ENCODE data around the gene GPSM3.
"Not testable (repeated sequence)": the region's sequence is repeated elsewhere in the genome, so short reads cannot be mapped to it uniquely, and the experiment has no call there.

GPSM3 gene, protein sequence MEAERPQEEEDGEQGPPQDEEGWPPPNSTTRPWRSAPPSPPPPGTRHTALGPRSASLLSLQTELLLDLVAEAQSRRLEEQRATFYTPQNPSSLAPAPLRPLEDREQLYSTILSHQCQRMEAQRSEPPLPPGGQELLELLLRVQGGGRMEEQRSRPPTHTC
- total RNA-seq, result 104 to 127 reads per million in 2 donors

DNA sequence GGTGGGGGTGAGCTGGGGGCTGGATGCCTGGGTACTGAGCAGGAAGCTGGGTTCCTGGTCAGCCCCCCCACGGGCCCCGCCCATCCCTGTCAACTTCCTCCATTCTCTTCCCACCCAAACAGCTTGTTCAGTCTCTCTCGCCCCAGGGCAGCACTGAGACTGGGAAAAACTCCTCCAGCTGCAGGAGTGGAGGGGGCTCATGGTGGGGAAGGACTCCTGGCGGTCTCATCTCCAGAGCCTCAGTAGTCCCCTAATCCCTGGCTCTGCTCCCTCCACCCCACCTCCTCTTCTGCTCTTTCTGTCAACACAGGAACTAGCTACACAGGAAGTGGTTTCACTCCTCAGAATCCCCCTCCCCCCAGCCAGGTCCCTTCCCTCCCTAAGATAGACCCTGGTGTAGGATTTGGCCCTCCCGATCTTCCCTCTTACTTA is at the start of gene GPSM3:
GPSM3 (minus strand) TSS at position 36 of the 432 bp plus-strand sequence. CDS start 130 bp downstream, outside the sequence.
- DNase-seq, result peak in 4 of 5 experiments; percentile 13 to 86 (median 50)

DNA sequence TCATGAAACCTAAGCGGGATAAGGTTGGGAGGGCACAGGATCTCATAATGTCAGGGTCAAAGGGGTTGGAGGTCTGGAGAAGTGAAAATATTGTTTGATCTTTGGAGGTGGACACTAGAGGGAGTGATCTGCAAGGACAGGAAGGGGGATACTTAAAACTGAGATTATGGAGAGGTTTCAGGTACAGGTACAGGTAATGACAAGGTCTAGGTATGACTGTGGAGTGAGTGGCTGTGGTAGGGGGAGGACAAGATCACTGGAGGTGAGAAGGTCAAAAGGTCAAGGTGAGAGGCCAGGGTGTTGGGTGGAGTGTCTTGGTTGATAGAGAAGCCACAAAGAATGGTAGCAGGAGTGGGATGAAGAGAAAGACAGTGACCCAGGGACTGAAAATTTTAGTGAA is 48.2 kb upstream of the GPSM3 start:
- no peak for DNase-seq

DNA sequence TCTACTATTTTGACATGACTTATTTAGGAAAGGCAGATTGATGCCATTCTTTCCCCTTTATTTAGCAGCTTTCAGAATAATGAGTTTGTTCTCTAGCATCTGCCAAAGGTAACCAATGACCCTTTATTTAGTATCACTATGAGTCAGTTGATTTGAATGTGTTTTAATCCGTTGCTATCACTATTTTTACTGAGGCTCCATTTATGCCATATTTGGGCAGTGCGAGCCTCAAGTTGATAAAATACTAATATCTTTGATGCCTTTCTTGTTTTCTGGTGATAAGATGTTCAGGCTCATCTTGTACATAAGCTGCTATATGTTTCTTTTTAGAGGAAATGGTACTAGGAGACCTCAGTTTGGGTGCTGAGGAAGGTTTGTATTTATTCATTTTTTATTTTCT is 47.0 kb upstream of the GPSM3 start:
- no peak for DNase-seq

DNA sequence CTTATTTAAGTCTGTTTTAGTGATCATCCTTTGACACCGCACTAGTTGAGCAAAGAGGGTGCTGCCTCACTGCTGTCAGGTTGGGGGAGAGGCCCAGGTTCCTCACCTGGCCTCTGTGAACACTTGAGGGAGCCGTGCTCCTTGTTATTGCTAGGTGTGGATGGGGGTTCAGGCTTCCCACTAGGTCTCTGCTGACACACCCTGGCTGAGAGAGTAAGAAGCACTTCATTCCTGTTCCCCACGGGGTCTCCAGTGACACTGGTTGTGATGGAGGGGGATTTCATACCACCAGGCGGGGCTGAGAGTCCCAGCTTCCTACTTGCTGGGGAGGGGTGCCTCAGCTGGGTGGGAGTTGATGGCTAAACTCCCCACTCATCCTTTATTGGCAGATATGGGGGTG is 42.5 kb upstream of the GPSM3 start:
- peak in 1 of 5 experiments; percentile 14 for DNase-seq

DNA sequence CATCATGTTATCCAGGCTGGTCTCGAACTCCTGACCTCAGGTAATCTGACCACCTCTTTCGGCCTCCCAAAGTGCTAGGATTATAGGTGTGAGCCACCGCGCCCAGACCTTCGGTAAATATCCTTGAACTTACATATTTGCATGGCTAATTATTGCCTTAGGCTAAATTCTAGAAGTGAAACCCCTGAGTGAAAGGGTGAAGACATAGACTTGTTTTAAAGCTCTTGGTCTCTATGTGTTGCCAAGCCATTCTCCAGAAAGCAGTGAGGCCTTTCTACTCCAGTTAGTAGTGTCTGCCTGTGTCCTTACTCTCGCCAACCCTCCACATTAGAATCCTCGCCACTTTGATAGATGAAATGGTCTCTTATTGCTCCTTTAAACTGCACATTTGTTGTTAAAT is 34.0 kb upstream of the GPSM3 start:
- no peak for DNase-seq

DNA sequence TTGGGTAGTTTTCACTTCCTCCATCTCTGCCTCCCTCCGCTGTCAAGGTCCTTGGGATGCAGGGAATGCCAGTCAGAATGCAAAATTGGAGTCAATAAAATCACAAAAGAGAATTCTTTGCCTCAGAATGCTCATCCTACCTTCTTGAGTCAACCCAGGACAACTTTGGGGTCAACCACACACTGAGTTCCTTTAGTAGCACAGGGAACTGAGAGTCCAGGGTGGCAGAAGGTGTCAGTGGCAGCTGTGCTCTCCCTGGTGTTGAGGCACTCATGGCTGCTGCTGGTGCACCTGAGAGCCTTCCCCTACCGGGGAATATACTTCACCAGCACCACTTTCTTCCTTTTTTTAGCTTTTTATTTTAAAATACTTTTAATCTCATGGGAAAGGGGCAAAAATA is 32.3 kb upstream of the GPSM3 start:
- DNase-seq, result no peak

DNA sequence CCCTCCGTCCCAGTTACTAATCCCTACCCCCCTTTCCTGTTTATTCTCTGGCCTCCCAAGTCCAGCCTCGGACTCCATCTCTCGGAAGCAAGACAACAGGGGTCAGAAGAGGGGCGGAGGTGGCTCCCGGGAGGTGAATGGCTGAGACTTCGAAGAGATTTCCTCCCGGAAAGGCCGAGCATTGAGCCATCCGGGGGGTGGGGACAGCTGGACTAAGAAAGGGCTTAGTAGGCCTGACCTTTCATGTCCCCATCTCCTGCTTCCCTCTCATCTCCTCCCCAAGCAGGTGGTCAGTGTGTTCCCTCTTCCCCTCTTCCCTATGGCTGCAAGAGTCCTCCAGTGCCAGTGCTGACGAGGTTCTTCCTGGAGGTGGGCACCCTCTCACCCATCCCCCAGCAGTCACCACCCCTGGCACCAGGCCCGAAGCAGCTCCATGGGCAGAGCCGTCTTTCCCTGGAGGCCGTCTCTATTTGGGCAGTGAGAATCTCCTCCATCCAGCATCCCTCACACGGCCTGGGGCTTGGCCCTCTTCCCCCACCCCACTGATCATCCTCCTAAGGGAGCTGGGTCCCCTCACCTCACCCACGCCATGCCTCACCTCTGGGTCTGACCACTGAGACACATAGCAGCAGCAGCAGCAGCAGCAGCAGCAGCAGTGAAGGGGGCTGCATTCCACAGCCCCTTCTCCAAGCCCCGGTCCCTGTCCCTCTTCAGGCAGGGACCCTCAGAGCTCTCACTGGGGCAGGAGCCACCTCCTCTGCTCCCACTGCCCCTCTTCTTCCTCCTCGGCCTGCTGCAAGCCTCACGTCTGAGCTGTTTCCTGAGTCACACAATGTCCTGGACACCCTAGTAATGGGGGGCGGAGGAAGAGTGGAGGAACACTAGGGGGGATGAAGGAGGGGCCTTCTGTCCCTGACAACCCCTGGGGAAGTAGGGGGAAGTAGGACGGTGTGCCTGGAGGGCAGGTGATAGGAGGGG is 31.1 kb upstream of the GPSM3 start, which contains the start of gene NOTCH4:
NOTCH4 (minus strand) TSS at position 810 of the 978 bp plus-strand sequence; CDS start at position 671, 139 bp downstream.
- no peak for DNase-seq

DNA sequence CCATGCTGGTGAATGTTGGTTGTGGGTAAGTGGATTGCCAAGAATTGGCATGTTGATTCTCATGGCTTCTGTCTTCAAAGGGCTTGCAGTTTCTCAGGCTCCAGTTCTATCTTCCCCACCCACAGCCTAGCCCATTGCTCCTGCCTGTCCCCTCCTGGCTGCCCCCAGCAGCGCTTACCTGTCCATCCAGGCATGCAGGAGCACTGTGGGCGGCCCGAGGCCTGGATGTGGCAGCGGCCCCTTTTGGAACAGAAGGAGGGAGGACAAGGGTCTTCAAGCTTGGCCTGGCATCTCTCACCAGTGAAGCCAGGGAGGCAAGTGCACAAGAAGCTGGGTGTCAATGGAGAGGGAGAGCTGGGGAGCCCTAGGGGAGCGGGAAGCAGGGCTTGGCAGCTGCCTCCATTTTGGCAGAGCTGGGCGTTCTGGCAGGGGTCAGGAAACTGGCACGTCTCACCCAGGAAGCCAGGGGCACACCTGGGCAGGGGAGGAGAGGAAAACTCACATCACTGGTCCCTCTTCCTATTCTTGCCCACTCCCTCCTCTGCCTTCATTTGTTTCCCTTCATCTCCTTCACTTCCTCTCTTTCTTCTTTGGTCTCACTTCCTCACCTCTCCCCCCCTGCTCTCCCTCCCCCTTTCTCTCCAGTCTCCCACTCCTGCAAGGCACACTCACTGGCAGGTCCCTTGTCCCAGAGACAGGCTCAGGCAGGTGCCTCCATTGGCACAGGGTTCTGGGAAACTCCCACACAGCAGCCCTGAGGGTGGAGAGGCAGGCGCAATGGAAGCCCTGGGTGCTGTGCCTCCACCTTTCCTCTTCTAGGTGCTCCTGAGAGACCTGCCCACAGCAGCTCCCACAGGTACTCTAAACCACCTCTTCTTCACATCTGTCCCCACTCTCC is 30.1 kb upstream of the GPSM3 start:
- DNase-seq, result no peak

DNA sequence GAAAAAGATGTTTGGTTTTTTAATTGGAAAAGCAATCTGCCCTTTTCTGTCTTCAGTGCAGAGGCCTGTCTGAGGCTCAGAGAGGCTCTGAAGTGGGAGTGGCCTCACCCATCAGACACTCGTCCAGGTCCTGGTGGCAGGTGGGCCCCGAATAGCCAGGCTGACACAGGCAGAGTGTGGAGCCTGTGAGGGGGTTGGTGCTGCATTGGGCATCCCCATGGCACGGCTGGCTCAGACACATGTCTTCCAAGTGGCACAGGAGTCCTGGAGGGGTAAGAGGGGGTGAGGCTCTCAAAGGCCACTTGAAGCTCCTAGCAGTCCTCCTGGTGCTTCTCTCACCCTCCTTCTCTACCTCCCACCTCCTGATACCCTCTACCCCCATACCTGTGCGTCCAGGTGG is 27.6 kb upstream of the GPSM3 start:
- DNase-seq, result no peak

DNA sequence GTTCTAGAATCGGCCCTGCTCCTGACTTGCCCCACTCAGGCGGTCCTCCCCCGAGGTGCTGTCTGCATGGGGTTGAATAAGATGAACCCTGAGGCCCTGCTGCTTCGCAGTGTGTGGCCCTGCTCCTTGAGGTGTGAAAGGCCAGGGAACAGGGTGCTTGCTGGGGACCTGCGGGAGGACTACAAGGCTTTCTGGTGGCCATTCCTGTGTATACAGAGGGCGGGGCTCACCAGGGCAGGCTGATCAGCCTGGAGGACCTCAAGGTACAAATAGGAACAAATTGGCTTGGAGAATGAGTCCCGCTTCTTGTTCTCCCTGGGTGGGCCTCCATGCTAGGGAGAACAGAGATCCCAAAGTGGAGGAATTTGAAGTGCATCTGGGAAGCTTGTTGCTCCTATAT is 25.7 kb upstream of the GPSM3 start:
- DNase-seq, result no peak

DNA sequence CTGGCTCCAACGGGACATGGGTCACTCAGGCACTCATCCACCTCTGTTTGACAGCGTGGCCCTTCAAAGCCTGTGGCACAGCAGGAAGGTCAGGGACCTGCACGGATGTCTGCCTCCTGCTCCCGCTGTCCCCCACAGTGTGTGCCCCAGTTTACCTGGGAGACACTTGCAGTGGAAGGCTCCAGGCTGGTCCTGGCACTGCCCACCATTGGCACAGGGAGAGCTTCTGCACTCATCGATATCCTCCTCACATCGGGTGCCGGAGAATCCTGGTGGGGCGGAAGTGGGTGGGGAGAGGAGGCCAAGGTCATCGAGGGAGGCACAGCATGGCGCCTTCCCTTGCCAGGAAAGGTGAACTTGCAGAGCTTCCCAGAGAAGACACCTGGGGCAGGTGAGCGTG is 24.6 kb upstream of the GPSM3 start:
- no peak for DNase-seq

DNA sequence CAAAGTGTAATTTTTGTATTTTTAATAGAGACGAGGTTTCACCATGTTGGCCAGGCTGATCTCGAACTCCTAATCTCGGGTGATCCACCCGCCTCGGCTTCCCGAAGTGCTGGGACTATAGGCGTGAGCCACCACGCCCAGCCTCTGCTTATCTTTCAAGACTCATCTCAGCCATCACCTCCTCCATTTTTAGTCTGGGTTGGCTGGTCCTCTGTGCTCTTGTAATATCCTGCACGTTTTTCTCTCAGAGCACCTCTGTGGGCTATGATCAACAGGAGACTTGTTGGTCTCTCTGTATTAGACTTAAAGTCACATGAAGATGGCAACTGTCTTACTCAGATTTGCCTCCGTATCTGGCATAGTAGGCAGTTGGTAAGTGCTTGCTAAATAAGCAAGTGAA is 23.8 kb upstream of the GPSM3 start:
- DNase-seq, result no peak

DNA sequence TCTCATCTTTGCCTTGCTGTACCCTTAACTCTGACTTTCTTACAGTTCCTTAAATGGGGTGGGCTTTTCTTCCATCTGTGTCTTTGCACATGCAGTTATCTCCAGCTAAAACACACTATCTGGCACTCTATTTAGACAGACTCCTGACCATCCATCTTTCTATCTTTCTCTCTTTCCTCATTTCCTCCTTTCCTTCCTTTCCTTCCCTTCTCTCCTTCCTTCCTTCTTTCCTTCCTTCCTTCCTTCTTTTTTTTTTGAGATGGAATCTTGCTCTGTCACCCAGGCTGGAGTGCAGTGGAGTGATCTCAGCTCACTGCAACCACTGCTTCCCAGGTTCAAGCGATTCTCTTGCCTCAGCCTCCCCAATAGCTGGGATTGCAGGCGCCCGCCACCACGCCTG is 23.2 kb upstream of the GPSM3 start:
- DNase-seq, result no peak

DNA sequence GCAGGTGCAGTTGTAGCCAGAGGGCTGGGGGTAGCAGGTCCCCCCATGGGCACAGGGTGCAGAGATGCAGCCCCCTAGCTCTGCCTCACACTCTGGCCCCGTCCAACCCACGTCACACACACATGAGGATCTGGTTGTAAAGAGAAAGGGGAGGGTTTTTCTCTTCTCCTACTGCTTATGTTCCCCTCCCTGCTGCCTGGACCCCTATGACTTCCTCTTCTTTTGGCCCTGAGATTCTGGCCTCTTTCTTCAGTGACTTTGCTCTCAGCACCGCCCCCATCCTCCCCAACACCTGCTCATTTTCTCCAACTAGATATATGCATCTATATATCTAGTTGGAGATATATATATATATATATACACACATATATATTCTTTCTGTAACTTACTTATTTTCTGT is 21.7 kb upstream of the GPSM3 start:
- no peak for DNase-seq

DNA sequence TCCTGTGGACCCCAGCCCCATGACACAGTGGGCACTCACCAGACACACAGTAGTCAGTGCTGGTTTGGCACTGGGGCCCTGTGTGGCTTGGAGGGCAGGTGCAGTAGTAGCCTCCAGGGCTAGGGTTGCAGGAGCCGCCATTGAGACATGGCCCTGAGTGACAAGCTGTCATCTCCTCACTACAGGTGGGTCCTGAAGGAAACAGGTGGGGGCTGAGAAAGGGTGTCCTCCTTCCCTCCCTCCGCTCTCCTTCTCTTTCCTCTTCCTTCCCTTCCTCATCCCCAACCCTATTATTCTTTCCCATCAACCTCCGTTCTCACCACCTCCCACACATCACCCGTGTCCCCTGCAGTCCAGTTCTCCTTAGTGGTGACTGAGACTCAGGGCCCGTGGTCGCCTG is 21.2 kb upstream of the GPSM3 start:
- no peak for DNase-seq

DNA sequence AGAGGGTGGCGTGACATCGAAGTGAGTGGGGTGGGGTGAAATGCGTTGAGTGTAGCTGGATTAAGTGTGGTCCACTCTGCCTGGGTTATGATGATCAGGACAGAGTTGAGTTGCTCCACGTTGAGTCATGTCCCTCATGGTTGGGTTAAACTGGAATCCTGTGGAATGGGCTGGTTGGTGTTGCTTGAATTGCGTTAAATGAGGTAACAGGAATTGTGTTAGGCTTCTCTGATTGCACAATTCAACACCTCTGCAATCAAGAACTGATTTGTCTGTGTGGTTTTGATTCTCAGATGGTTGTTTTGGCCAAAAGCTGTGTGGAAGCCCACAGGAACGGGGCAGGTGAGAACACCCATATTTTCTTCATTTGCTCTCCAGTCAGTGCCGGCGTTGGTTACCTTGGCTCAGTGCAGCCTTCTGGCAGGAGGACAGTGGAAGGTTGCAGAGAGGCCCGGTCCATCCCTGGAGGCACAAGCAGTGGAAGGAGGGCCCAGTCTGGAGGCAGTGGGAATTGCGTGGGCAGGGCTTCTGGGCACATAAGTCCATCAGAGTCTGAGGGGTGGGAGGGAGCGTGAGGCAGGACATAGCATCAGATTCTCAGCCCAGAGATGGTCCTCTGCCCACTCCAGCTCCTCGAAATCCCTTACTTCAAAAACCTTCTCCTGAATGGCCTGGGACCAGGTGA is 19.8 kb upstream of the GPSM3 start:
- DNase-seq, result no peak

DNA sequence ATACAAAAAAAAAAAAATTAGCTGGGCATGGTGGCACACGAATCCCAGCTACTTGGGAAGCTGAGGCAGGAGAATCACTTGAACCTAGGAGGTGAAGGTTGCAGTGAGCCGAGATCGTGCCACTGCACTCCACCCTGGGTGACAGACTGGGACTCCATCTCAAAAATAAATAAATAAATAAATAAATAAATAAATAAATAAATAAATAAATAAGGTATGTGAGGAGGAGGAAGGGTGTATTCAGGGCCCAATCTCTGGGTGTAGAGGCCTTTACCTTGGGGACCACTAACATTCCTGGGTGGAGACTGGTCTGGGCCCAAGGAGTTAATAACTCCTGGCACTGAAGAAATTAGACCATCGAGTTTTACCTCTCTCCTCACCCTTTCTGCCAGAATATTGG is 19.0 kb upstream of the GPSM3 start:
- DNase-seq, result not testable (repeated sequence)

DNA sequence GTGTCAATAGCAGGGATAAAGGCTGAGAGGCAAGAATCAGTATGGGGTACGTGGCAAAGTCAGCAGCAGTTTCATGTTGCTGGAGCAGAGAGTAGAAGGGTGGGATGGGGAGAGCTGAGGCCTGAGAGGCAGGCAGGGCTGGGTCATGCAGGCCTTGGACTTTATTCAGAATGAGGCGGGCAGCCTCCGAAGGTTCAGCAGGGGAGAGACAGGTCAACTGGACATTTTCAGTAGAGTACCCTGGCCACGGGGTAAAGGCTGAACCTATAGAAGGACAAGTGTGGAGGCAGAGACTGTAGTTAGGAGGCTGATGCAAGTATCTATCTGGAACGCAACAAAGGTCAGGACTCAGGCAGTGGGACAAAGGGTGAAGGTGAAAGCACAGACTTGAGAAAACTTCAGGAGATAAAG is 17.8 kb upstream of the GPSM3 start:
- no peak for DNase-seq

DNA sequence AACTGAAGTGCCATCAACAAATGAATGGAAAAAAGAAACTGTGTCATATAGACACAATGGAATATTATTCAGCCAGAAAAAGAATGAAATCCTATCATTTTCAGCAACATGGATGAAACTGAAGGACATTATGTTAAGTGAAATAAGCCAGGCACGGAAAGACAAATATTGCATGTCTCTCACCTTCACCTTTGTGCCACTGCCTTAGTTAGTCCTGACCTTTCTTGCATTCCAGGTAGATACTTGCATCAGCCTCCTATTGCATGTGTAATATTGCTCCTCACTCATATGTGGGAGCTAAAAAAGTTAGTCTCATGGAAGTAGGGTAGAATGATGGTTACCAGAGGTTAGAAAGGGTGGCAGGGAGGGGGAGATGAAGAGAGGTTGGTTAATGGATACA is 16.6 kb upstream of the GPSM3 start:
- no peak for DNase-seq

DNA sequence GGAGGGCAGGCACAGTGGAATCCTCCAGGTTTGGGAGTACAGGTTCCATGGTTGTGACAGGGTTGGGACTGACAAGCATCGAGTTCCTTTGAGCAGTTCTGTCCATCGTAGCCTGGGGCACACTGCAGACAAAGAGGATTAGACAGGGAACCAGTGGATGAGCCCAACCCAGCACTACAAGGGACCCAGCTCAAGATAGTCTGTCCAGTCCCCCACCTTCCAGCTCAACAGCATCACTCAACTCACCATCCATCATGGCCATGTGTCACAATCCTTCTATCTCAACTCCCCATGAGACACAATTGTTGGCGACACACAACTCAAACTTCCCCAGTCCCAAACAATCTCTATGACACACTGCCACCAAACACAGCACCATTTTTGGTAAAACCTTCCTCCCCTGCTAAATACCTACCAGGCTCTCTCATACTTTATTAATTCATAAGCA is 11.8 kb upstream of the GPSM3 start:
- DNase-seq, result no peak

DNA sequence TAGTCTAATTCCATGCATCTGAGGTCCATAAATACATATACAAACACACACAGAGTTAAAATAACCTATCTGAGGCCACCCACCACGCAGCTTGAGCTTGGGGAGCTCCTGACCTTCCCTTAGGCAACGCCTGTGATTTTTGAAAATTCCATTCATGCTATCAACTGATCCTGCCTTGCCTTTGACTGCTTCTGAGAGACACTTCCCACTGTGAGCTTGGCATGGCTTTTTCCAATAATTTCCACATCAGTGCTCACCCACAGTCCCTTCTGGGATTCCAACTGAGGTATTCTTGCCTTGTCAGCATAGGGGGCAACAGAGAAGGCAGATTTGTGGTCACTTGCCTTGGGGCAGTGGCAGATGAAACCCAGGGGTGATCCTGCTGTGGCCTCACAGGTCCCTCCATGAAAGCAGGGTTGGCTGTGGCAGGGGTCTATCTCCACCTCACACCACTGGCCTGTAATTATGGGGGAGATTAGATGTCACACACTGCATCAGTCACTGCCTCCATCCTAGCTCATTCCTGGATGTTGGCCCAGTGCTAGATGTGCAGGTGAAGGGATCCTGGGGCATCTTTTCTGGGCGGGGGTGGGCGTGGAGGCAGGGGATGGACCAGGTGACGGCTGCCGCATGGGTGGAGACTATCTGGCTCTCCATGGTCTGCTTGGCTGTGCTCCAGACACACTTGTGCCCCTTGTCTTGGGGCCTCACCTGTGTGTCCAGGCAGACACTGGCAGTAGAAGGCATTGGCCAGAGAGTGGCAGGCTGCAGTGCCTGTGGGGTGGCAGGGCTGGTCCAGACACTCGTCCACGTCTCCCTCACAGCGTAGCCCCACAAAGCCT is 11.2 kb upstream of the GPSM3 start:
- no peak for DNase-seq

Measured in T-helper 2 cell (primary cell).